Breast epithelium (tissue), 4 donors: Measurements from ENCODE around the gene MTG1. TPM values are rescaled to one million over a fixed set of nuclear protein-coding genes. Genes with fewer than 3 reads are reported as not detected.
A peak's percentile ranks its signal among the peaks of the same experiment; 100 is the strongest.

Experiments used
- DNase-seq, 2 donors: peaks; one replicate each; pipeline ENCODE4 v3.0.0-alpha.2; 2019; ENCODE audit warnings: low spot score in 2 of 2
- H3K27ac ChIP-seq, 2 donors: fragments of 200-600 bp; sonication (generic) in 1 of 2; one replicate each; pipeline ENCODE4 v1.5.1; 2016 to 2019; ENCODE audit warnings: mild to moderate bottlenecking in 1 of 2
- H3K27me3 ChIP-seq, 2 donors: fragments of 200-600 bp; sonication (generic) in 1 of 2; one replicate each; pipeline versions ENCODE4 v1.5.1 to v1.6.0; 2017 to 2019; ENCODE audit warnings: control low read depth in 1 of 2, mild to moderate bottlenecking in 1 of 2
- H3K36me3 ChIP-seq: fragments of 200-600 bp; one replicate; pipeline ENCODE4 v1.5.1; 2019
- H3K4me1 ChIP-seq, 2 donors: fragments of 200-600 bp; sonication (generic); one replicate each; pipeline ENCODE4 v1.5.1; 2016 to 2019; ENCODE audit warnings: control low read depth in 1 of 2
- H3K4me3 ChIP-seq, 3 donors: fragments of 200-600 bp; sonication (generic); 1 replicate in 2 of 3; 2 replicates in 1 of 3; pipeline ENCODE4 v1.5.1; 2016 to 2019; ENCODE audit warnings: mild to moderate bottlenecking in 3 of 3, moderate library complexity in 2 of 3
- H3K9me3 ChIP-seq, 2 donors: fragments of 200-600 bp; sonication (generic) in 1 of 2; one replicate each; pipeline ENCODE4 v1.5.1; 2016 to 2019; ENCODE audit warnings: control low read depth in 1 of 2
- POLR2A ChIP-seq: fragments of 450-650 bp; IDR thresholded peaks from one replicate; pipeline ENCODE4 v1.6.1; 2016; ENCODE audit warnings: antibody characterized with exemption, mild to moderate bottlenecking, moderate library complexity
- POLR2AphosphoS5 ChIP-seq, 3 donors: sonication (generic); formaldehyde crosslinking; IDR thresholded peaks; one replicate each; pipeline ENCODE4 v1.6.1; 2017; ENCODE audit warnings: antibody characterized with exemption in 3 of 3
- intact Hi-C: fragments of 100-400 bp; cut with DNase I; formaldehyde crosslinking; loops from one replicate; pipeline ENCODE4 v1.15.1; 2023; ENCODE audit warnings: low total_unique reads
- total RNA-seq, 3 donors: library from RNA; depleted of rRNA; stranded (reverse); fragments of >200 nt; gene quantifications; one replicate each; pipeline ENCODE4 v1.1.0, GENCODE V29; 2016
- TF ChIP-seq, protein P1 (sequence below), 3 donors: fragments of 450-650 bp; IDR thresholded peaks; one replicate each; pipeline ENCODE4 v1.5.1; 2016 to 2017; ENCODE audit warnings: antibody characterized with exemption in 3 of 3, mild to moderate bottlenecking in 3 of 3, moderate library complexity in 3 of 3

The MTG1 gene
- total RNA-seq, 3 donors from 2014 or later, result 22.9 to 56.4 (median 37.0) TPM

DNA sequence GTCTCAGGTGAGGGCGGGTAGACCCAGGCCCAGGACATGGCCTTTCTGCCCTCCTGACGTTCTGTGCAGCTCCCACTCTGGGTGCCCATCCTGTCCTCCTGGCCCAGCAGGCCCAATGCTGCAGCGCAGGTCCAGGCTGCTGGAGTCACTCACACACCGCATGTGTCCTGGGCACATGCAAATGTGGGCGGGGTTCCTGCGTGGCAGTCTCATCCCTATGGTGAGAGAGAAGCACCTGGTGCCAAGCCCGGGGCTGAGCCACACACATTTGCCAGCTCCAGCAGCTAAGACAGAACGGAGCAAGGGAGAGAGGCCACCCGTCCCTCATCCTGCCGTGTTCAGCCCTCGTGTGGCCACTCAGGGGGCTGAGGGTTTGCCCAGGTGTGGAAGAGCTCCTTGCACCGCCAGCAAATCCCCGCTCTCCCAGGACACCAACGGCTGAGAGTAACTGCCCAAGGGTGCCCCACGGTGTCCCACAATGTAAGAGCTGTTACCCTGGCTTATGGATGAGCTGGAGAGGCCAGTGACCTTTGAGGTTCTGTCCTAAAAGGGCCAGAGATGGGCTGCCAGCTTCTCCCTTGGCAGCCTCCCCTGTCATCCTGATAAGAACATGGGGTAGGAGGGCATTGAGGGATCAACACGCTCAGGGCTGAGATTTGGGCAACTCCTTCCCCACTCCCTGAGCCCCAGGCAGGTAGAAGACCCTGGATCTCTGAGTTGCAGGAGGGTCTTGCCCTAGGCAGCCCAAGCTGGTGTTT is 40.6 kb upstream of the MTG1 start:
- intact Hi-C loops, result no loop called here
- H3K9me3 ChIP-seq, result no peaks in the 10 kb centered on the region
- no peak for TF ChIP-seq POLR2A
- TF ChIP-seq, protein P1, sequence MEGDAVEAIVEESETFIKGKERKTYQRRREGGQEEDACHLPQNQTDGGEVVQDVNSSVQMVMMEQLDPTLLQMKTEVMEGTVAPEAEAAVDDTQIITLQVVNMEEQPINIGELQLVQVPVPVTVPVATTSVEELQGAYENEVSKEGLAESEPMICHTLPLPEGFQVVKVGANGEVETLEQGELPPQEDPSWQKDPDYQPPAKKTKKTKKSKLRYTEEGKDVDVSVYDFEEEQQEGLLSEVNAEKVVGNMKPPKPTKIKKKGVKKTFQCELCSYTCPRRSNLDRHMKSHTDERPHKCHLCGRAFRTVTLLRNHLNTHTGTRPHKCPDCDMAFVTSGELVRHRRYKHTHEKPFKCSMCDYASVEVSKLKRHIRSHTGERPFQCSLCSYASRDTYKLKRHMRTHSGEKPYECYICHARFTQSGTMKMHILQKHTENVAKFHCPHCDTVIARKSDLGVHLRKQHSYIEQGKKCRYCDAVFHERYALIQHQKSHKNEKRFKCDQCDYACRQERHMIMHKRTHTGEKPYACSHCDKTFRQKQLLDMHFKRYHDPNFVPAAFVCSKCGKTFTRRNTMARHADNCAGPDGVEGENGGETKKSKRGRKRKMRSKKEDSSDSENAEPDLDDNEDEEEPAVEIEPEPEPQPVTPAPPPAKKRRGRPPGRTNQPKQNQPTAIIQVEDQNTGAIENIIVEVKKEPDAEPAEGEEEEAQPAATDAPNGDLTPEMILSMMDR (IDR thresholded peaks at IDR 0.05), result no peak
- no peak for TF ChIP-seq POLR2AphosphoS5 (IDR thresholded peaks at IDR 0.05)
- no peak overlapping the region for H3K27ac ChIP-seq
- peaks cover 0 to 4% of the 10 kb centered on the region in 2 donors for H3K4me1 ChIP-seq
- no peaks in the 10 kb centered on the region for H3K36me3 ChIP-seq
- DNase-seq, result no peak
- no peak overlapping the region for H3K4me3 ChIP-seq
- H3K27me3 ChIP-seq, result peaks cover 0 to 10% of the 10 kb centered on the region in 2 donors

DNA sequence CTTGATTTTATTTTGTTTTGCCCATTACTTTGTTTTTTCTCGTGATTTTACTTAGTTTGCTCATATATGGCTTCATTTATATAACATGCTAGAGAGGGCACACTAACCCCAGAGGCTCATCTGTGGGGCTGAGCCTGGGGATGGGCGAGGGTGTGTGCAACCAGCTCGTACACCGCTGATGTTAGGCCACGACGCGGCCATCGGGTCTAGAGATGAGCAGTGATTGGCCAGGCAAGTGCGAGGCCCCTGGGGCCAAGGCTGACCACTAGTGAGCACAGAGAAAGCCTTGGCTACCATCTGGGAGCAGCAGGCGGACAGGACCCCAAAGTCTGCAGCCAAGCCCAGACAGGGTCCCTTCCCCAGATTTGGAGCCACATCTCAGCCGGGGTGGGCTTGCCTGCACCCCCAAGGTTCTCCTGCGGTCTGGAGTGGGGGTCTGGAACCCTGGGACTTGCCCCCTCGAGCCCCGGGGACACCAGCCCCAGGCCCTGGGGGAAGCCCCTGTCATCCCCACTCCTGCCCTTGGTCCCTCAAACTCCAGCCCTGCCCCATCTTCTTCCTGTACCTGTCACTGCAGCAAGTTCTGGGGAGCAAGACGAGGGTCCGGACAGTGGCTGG is 39.9 kb upstream of the MTG1 start:
- no peak for TF ChIP-seq POLR2AphosphoS5 (IDR thresholded peaks at IDR 0.05)
- TF ChIP-seq, protein P1 (IDR thresholded peaks at IDR 0.05), result no peak
- no peak for TF ChIP-seq POLR2A
- H3K27ac ChIP-seq, result no peak overlapping the region
- H3K36me3 ChIP-seq, result no peaks in the 10 kb centered on the region
- peaks cover 0 to 10% of the 10 kb centered on the region in 2 donors for H3K27me3 ChIP-seq
- no peak overlapping the region for H3K4me3 ChIP-seq
- H3K4me1 ChIP-seq, result peaks cover 0 to 4% of the 10 kb centered on the region in 2 donors
- no peaks in the 10 kb centered on the region for H3K9me3 ChIP-seq
- intact Hi-C loops, result no loop called here
- no peak for DNase-seq

DNA sequence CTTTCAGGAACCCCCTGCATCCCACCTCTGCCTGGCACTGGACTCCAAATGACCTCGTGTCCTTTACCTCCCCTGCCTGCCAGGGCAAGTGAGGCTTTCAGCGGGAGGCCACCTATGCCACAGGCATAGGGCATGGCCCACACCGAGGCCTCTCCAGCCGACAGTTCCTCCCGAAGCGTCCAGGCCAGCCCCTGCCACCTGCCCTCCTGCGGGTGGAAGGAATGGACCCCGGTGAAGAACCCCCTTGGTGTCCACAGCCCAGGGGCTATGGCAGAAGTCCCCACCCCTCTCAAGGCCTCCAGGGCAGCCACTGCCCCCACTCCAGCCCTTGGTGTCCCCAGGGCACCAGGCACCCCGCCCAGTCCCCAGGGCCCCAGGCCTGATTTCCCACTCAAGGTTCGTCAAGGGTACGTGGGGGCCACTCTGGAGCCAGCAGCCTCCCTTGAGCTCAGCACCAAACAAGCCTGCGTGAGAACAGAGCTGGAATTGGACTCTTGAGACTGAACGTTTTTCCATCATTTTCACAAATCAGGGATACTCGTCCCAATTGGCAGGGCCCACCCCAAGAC is 39.2 kb upstream of the MTG1 start:
- Histone ChIP-seq H3K27ac (no peak overlapping the region), H3K36me3 (no peaks in the 10 kb centered on the region), H3K9me3 (no peaks in the 10 kb centered on the region), H3K27me3 (peaks cover 0 to 5% of the 10 kb centered on the region in 2 donors), H3K4me3 (no peak overlapping the region), H3K4me1 (peaks cover 0 to 4% of the 10 kb centered on the region in 2 donors)
- TF ChIP-seq, protein P1 (IDR thresholded peaks at IDR 0.05), result no peak
- TF ChIP-seq POLR2AphosphoS5 (IDR thresholded peaks at IDR 0.05) (no peak), POLR2A (no peak)
- intact Hi-C loops, result no loop called here
- no peak for DNase-seq

DNA sequence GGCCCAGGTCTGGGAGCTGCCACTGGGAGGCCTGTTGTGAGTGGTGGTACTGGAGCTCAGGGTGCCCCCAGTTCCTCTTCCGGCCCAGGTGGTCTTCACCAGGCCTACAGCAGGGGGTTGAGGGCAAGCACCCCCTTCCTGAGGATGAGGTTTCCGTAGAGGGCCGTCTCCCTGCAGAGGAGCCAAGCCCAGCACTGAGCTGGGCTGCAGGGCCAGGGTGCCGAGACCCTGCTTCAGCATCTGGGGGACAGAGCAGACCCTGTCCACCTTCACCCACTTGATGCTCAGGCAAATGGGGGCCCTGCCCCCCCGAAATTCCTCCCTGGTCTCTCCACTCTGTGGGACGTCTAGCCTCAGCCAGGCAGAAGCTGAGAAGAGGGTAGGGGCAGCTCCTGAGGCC is 38.7 kb upstream of the MTG1 start:
- H3K27me3 ChIP-seq, result peaks cover 0 to under 1% of the 10 kb centered on the region in 2 donors
- H3K4me3 ChIP-seq, result no peak overlapping the region
- no peaks in the 10 kb centered on the region for H3K9me3 ChIP-seq
- DNase-seq, result no peak
- TF ChIP-seq, protein P1 (IDR thresholded peaks at IDR 0.05), result no peak
- no peak for TF ChIP-seq POLR2AphosphoS5 (IDR thresholded peaks at IDR 0.05)
- no peak for TF ChIP-seq POLR2A
- no peaks in the 10 kb centered on the region for H3K36me3 ChIP-seq
- H3K27ac ChIP-seq, result no peak overlapping the region
- intact Hi-C loops, result no loop called here
- H3K4me1 ChIP-seq, result peaks cover 0 to 4% of the 10 kb centered on the region in 2 donors

DNA sequence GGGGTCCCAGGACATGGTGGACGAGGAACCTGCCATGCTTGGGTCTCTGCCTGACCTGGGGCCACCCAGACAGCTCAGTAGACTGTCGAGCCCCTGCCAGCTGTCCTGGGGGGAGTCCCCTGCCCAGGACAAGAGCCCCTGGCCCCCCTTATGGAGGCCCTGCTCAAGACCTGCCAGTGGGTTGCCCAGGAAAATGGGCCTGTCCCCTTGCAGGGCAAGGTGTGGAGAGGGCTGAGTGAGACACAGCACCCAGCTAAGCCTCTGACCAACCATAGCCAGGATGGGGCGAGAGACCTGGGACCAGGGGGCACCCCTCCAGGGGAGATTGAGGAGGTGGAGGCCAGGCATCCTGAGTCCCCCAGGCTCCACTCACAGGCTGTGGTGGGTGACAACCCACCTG is 38.0 kb upstream of the MTG1 start:
- Histone ChIP-seq H3K36me3 (no peaks in the 10 kb centered on the region), H3K27me3 (no peaks in the 10 kb centered on the region), H3K4me3 (peak overlapping the region in 1 of 3 donors; percentile 76), H3K9me3 (no peaks in the 10 kb centered on the region), H3K4me1 (peaks cover 0 to 4% of the 10 kb centered on the region in 2 donors), H3K27ac (no peak overlapping the region)
- DNase-seq, result no peak
- intact Hi-C loops, result loop anchor here (2.0 kb wide), 1 partner anchor 23 kb away; the partner anchor contains the start of gene PAOX
- TF ChIP-seq POLR2A, result no peak
- no peak for TF ChIP-seq POLR2AphosphoS5 (IDR thresholded peaks at IDR 0.05)
- TF ChIP-seq, protein P1 (IDR thresholded peaks at IDR 0.05), result no peak
